DMS114 treated with DMSO at 0.1 percent for 48 hours (cell line): ENCODE data around the gene ZNF319.

Experiments
- DNase-seq: peaks from one replicate; lab custom pipeline; 2025; ENCODE audit not compliant: unreplicated experiment; lab: John Stamatoyannopoulos, UW

The ZNF319 gene

GRCh38 chr16:57999971-58000705, at the start of gene ZNF319:
Gene ZNF319 (minus strand): TSS chr16:58000672. CDS start chr16:57998265, 2,407 bp downstream.
- no peak for DNase-seq

DNA sequence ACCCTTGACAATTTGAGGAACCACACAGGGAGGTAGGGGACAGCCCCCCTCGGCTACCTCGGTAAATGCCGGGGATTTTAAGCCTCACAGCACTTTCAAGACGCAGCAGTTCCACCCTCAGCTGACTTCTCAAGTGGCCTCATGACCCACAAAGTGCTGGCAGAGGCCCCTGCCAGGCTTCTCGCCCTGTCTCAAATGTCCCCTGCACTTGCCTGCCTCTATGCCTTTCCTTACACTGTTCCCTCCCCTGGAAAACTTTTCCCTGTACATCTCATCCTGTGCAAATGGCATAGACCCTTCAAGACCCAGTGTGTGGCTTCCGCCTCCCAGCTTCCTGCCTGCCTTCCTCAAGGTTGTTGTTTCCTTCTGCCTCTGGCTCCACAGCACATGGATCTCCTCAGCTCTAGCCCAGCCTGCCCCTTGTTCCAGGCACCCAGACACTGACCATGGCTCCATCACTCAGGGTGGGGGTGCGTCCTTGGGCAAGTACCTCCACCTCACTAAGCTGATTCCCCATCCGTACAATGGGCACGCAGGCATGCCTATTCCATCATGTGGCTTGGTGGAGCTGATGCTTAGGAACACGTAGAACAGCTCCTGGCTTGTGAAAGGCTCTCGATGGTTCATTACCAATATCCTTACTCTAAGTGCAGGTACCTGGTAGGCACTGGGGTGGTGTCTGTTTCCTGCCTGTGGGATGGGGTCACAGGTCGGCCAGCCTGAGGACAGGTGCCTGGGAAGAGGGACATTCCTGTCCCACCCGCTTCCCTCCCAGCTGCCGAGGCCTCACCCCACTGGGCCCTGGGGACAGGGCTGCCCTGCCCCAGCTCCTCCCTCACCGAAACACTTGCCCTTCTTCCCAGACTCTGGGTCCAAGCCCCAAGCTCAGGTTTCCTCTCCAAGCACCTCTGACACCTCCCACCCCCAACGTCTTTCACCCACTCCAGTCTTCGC, 49.0 kb upstream of the ZNF319 start:
- DNase-seq, result no peak

DNA sequence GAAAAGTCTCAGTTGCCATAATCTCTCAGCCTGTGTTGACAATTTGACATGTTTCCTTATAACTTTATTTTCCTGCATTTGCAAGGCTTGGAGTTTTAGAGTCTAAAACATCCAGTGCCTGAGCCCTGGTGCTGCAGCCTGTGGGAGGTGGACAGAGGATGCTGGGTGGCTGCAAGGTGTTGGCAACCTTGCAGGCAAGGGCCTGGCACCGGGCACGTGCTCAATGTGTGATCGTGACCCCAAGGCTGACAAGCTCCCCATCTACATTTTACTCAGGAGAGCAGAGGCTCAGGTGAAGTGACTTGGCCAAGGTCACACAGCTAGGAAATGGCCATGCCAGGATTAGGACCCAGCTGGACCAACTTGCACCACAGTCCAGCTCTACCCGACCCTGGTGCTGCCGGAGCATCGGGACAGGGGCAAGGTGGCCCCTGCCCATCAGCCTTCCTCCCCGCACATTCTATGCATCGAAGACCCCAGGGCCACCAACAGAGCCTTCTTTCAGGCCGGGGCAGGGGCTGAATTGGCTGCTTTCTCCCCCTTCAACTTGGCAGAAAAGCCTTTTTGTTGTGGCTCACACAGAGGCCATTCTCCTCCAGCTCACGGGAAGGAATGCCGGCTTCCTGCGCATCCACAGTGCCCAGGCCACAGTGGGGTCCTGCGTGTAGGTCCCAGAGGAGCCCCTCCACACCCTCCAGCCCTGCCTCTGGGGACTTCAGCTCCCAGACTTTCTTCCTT, 48.2 kb upstream of the ZNF319 start:
- no peak for DNase-seq

DNA sequence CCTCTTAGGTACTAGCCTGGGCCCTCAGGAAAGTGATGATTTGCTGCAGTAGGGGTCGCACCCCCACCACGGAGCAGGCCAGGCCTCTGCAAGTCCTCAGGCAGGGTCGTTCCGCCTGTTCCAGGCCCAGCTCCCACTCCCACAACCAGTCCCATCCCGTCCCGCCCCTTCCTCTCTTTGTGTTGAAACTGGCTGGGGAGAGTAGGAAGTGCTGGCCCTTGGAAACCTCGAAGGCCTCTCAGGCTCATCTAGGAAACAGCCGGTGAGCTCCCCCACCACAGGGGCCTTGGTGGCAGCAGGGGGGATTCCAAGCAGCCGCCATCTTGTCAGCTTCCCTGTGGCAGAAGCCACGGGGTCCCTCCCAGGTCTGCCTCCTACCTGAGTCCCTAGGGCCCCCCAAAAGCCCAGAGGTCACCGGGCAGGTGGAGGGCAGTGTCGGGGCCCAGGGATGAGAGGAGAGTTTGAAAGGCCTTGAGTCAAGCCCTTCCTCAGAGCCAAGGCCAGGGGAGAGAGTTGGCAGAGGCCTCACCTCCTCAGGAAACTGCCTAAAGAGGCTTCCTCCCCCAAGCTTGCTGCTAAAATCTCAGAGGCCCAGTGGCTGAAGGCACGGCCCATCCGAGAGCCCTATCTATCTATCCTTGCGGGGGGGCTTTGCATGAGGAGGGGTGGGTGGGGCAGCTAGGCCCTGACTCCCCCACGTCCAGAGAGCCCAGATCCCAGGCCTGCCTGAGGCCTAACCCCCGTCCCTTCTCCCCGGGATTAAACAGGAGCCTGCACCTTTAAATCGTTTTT, 47.3 kb upstream of the ZNF319 start:
- no peak for DNase-seq

DNA sequence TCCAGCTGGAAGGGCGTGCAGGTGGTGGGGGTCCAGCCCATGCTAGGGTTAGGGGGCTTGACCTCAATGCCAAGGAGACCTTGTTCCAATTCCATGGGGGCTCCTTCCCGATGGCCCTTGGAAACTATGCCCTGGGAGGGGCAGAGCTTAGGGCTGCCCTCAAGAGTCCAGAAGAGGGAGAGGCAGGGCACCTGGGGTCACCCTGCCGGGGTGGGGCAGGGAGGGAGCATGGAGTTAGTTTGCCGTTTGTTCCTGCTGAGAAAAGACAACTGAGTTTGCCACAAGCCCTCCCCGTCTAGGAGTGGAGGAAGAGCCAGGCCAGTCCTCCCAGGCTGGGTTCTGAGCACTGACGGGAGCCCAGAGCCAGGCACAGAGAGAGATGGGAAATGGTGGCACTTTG, 46.5 kb upstream of the ZNF319 start:
- no peak for DNase-seq

GRCh38 chr16:58046054-58046881, 45.8 kb upstream of the ZNF319 start:
- no peak for DNase-seq

- no peak for DNase-seq
Measured at GRCh38 chr16:58045096-58045495, 44.6 kb upstream of the ZNF319 start.

- DNase-seq, result no peak
Measured at GRCh38 chr16:58044266-58045019, 44.0 kb upstream of the ZNF319 start.

GRCh38 chr16:58043571-58044155, 43.2 kb upstream of the ZNF319 start:
- DNase-seq, result no peak

GRCh38 chr16:58042886-58043515, 42.5 kb upstream of the ZNF319 start:
- no peak for DNase-seq

DNA sequence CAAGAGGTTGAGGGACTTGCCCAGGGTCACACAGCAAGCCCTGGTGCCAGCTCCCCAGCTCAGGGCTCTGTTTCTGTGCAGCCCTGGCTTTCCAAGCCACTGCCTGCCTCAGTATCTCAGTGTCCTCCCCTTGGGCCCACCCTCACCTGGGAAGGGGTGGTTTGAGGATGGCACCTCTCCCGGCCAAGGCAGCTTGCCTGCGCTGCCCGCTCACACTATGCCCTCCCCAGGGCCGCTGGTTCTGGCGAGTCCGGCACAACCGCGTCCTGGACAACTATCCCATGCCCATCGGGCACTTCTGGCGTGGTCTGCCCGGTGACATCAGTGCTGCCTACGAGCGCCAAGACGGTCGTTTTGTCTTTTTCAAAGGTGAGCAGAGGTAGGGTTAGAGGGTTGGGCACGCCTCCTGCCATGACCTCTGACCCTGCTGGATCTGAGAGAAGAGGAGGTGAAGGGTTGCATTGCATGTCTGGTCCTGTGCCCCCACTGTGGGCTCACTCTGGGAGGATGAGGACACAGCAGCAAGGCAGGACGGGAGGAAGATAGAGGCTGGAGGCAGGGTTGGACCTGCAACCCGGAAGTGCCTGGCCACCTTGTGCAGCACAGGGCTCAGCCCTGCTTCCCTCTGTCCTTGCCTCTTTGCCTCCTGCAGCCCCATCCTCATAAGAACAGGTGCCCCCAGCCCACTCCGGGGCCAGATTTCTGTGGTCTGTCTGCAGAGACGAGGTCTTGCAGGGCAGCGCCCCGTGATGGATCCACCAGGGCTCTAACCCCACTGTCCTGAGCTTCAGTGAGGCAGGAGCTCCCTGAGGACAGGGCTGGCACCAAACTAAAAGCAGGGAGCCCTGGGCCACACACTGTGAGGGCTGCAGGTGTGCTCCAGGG, 41.8 kb upstream of the ZNF319 start:
- DNase-seq, result no peak

- DNase-seq, result no peak
Measured at GRCh38 chr16:58041628-58041955, 41.1 kb upstream of the ZNF319 start.

DNA sequence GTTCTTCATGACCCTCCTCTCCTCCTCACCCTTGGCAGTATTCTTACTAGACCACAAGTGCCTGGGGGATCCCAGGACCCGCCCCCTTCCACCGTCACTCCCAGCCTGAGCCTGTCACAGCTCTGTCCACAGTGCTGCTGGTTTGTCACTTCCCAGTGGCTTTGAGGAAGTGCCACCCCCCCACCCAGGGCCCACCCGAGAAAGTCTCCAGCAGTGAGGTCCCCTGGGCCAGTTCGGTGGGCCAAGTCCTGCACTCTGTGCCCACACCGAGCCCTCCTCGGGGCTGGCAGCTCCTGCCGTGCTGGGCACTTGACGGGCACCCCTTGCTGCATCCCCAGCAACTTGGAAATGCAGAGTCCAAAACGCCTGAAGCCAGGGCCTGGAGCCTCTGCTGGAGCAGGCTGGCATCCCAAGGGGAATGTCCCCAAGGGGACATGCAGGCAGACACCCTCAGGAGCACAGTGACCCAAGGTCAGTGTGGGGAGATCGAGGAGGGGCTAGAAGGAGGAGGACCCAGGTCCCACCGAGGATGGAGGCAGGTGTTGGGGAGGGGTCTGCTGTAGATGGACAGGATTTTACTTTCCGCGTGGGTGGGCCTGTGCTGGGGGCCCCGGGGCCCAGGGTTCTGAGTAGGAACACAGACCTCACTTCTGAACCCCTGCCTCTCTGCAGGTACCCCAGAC, 40.6 kb upstream of the ZNF319 start:
- no peak for DNase-seq

- DNase-seq, result no peak
Measured at GRCh38 chr16:58040496-58040846, 40.0 kb upstream of the ZNF319 start.

- DNase-seq, result no peak
Measured at GRCh38 chr16:58039829-58040495, 39.5 kb upstream of the ZNF319 start.

- DNase-seq, result no peak
Measured at GRCh38 chr16:58038219-58038641, 37.8 kb upstream of the ZNF319 start.
